HAP-1 (cell line): Measurements from ENCODE around the gene GOLGA8S.
A peak's percentile ranks its signal among the peaks of the same experiment; 100 is the strongest.
"Not testable (repeated sequence)": the region's sequence is repeated elsewhere in the genome, so short reads cannot be mapped to it uniquely, and the experiment has no call there.

Source experiments
- DNase-seq, 2 experiments: peaks; one replicate each; pipeline ENCODE4 v3.0.0-alpha.2; 2016 to 2020; ENCODE audit warnings: low spot score in 2 of 2
- H3K27me3 ChIP-seq: fragments of 250-450 bp; sonication (Bioruptor Pico); 2 replicates; pipeline ENCODE4 v1.5.1; 2020; ENCODE audit warnings: low read depth, mild to moderate bottlenecking, moderate library complexity
- H3K36me3 ChIP-seq: fragments of 250-450 bp; sonication (Bioruptor Pico); replicated peaks from 2 replicates; pipeline ENCODE4 v1.5.1; 2020; ENCODE audit warnings: mild to moderate bottlenecking
- H3K4me1 ChIP-seq: fragments of 250-450 bp; sonication (Bioruptor Pico); 2 replicates; pipeline ENCODE4 v1.5.1; 2020; ENCODE audit warnings: mild to moderate bottlenecking
- H3K4me3 ChIP-seq: fragments of 250-450 bp; sonication (Bioruptor Pico); 2 replicates; pipeline ENCODE4 v1.5.1; 2020; ENCODE audit warnings: mild to moderate bottlenecking, moderate library complexity
- H3K9me3 ChIP-seq: fragments of 250-450 bp; sonication (Bioruptor Pico); 2 replicates; pipeline ENCODE4 v1.5.1; 2020; ENCODE audit warnings: mild to moderate bottlenecking, moderate library complexity
- in situ Hi-C: fragments of 300-500 bp; cut with MboI; formaldehyde crosslinking; loops from 3 replicates; pipeline ENCODE4 v1.14.3; 2020; ENCODE audit warnings: low sequenced_read_pairs, inconsistent platforms, mixed read lengths

GOLGA8S gene, protein sequence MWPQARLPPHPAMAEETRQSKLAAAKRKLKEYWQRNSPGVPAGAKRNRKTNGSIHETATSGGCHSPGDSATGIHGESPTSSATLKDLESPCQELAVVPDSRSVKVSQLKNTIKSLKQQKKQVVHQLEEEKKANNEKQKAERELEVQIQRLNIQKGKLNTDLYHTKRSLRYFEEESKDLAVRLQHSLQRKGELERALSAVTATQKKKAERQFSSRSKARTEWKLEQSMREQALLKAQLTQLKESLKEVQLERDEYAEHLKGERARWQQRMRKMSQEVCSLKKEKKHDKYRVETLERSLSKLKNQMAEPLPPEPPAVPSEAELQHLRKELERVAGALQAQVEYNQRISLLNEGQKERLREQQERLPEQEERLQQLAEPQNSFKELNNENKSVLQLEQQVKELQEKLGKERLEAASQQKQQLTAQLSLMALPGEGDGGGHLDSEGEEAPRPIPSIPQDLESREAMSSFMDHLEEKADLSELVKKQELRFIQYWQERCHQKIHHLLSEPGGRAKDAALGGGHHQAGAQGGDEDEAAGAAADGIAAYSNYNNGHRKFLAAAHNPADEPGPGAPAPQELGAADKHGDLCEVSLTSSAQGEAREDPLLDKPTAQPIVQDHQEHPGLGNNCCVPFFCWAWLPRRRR

DNA sequence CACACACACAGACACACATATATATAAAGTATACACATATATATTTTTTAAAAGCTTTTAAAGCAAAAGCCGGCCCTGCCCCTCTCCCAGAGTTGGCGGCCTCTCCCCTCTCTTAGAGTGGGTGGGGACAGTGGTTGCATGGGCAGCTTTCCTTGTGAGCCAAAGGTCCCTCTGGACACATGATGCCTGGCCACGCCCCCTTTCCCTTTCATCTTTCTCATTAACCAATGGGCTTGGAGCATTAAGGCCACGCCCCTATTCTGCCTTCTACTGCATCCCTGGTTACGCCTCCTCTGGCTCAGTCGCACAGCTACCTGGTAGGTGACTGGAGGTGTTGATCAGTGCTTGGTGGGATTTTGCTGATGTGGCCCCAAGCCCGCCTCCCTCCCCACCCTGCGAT lies at the start of gene GOLGA8S:
GOLGA8S (plus strand) TSS at position 301 of the 400 bp plus-strand sequence; CDS start at position 363, 62 bp downstream.
- in situ Hi-C loops, H3K36me3 ChIP-seq, DNase-seq, H3K4me1 ChIP-seq, H3K27me3 ChIP-seq, H3K9me3 ChIP-seq, H3K4me3 ChIP-seq: not testable (repeated sequence)

DNA sequence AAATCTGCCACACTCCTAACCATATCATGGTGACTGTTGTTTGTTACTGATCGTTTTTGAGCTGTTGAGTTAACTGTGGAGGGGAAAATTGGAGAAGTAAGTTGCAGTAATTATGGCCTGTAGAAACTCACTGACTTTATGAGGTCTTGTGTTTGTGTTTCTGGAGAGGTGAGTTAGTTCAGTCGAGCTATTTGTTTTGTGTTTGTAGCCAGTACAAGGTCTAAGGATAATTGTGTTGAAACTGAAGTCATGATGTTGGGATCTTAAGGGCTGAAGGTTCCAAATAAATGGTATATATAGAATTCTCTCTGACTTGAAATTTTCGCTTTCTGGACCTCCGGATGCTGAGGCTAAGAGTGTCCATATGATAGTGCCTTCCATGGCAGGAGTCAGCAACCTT lies 49.7 kb upstream of the GOLGA8S start:
- H3K27me3 ChIP-seq, in situ Hi-C loops, DNase-seq, H3K4me1 ChIP-seq, H3K9me3 ChIP-seq: not testable (repeated sequence)
- peaks cover 11% of the 10 kb centered on the region for H3K36me3 ChIP-seq
- peak overlapping the region; percentile 41 for H3K4me3 ChIP-seq

DNA sequence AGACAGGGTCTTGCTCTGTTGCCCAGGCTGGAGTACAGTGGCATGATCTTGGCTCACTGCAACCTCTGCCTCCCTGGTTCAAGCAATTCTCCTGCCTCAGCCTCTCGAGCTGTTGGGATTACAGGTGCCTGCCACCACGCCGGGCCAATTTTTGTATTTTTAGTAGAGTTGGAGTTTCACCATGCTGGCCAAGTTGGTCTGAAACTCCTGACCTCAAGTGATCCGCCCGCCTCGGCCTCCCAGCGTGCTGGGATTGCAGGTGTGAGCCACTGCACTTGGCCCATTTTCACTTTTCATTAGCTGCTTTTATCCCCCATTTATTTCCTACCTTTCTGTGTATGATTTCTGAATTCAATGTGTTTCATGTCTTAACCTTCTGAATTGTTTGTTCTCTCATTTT lies 48.6 kb upstream of the GOLGA8S start:
- in situ Hi-C loops, DNase-seq: not testable (repeated sequence)

DNA sequence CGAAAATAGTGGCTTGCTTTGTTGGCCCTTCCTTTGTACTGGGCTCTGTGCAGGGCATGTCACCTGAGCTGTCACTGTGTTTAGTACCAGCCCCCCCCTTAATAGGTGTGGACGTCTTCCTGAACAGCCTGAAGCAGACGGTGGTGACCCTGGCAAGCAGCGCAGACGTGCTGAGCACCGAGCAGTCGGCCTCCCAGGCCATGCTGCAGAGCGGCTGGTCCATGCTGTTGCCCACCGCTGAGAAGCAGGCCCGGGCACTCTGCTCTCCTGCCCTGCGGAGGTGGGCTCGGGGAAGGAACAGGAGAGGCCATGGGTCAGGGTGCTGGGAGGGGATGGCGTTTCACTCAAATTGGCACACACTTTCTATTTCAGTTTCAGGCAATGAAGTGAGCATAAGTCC lies 43.3 kb upstream of the GOLGA8S start:
- in situ Hi-C loops, H3K9me3 ChIP-seq, H3K4me1 ChIP-seq, H3K4me3 ChIP-seq, H3K27me3 ChIP-seq, DNase-seq: not testable (repeated sequence)
- H3K36me3 ChIP-seq = peaks cover 17% of the 10 kb centered on the region

More for the DNA sequence above, 48.6 kb upstream of the GOLGA8S start:
- peaks cover 17% of the 10 kb centered on the region for H3K36me3 ChIP-seq
- not testable (repeated sequence) for H3K9me3 ChIP-seq, H3K27me3 ChIP-seq, H3K4me3 ChIP-seq, H3K4me1 ChIP-seq

DNA sequence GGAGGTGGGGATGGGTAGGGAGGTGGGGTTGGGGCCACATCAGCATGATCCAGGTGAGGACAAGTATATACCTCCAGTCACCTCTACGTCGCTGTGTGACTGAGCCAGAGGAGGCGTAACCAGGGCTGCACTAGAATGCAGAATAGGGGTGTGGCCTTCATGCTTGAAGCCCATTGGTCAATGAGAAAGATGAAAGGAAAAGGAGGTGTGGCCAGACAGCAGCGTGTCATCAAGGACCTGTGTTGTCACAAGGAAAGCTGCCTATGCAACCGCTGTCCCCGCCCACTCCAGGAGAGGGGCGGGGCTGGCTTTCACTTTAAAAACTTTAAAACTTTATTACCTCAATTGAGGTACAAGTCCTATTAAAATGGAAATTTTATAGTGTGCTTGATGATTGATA lies 20.5 kb upstream of the GOLGA8S start, which contains the start of gene GOLGA6L26:
GOLGA6L26 (minus strand) TSS at position 101 of the 400 bp plus-strand sequence; CDS start at position 40, 61 bp downstream.
- H3K4me3 ChIP-seq, H3K9me3 ChIP-seq, H3K27me3 ChIP-seq, H3K4me1 ChIP-seq, H3K36me3 ChIP-seq, DNase-seq, in situ Hi-C loops: not testable (repeated sequence)

DNA sequence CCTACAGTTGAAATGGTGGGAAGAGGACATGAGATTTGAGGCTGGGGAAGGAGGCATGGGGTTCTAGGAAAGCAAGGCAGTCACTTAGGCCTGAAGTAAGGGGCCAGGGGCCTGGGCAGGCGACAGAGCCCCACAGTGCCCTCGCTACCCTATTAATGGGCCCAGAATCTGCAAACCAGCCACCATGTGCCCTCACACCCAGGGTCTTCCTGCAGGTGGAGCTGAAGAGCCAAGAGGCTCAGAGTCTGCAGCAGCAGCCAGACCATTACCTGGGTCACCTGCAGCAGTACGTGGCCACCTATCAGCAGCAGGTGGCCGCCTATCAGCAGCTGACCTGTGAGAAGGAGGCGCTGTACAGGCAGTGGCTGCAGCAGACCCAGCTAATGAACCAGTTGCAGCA lies 8.1 kb downstream of the GOLGA8S start:
- H3K36me3 ChIP-seq, H3K9me3 ChIP-seq, H3K27me3 ChIP-seq, H3K4me3 ChIP-seq, in situ Hi-C loops, H3K4me1 ChIP-seq: not testable (repeated sequence)
- peak in 1 of 2 experiments; percentile 24 for DNase-seq

DNA sequence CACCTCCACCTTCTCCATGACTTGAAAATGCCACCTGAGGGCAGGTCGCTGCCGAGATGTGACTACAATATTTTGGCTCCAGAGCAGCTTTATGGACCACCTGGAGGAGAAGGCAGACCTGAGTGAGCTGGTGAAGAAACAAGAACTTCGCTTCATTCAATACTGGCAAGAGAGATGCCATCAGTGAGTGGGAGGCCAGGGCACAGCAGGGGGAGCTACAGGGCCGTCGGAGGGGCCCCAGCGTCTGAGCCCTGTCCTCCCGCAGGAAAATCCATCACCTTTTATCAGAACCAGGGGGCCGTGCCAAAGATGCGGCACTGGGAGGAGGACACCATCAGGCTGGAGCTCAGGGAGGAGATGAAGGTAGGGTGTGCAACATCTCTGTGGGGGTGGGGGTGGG lies 9.7 kb downstream of the GOLGA8S start:
- H3K9me3 ChIP-seq, H3K4me1 ChIP-seq, in situ Hi-C loops, DNase-seq, H3K36me3 ChIP-seq, H3K4me3 ChIP-seq, H3K27me3 ChIP-seq: not testable (repeated sequence)

DNA sequence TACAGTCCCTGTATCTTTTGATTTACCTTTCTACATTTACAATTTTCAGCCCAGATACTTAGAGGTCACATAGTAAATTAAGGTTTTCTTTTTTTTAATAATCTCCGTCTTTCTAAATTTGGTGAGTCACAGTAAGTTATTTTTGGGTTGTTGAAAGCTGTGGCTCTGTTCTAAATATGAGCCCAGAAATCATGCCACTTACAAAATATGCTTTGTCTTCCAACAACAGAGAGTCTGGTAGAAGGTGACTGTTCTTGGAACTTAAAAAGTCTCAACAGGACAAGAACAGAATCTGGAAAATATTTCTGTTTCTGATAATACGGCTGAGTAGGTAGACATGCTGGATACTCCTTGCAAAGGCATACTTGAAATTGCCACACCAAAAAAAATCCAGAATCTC lies 16.0 kb downstream of the GOLGA8S start:
- in situ Hi-C loops = no loop called here
- DNase-seq = no peak

DNA sequence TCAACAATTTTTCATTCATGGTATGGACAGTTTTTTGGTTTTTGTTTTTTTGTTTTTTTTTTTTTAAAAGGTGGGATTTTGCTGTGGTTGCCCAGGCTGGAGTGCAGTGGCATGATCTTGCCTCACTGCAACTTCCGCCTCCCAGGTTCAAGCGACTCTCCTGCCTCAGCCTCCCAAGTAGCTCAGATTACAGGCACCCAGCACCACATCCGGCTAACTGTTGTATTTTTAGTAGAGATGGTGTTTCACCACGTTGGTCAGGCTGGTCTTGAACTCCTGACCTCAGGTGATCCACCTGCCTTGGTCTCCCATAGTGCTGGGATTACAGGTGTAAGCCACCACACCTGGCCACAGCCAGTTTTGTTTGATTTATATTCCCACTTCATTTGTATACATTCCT lies 16.6 kb downstream of the GOLGA8S start:
- in situ Hi-C loops, H3K4me1 ChIP-seq, H3K4me3 ChIP-seq: not testable (repeated sequence)

More for the DNA sequence above, 16.0 kb downstream of the GOLGA8S start:
- Histone ChIP-seq H3K4me1 (no peaks in the 10 kb centered on the region), H3K27me3 (peaks cover 4% of the 10 kb centered on the region; the same call in 1 of the 2 replicates), H3K4me3 (no peak overlapping the region), H3K36me3 (no peaks in the 10 kb centered on the region), H3K9me3 (no peaks in the 10 kb centered on the region)

DNA sequence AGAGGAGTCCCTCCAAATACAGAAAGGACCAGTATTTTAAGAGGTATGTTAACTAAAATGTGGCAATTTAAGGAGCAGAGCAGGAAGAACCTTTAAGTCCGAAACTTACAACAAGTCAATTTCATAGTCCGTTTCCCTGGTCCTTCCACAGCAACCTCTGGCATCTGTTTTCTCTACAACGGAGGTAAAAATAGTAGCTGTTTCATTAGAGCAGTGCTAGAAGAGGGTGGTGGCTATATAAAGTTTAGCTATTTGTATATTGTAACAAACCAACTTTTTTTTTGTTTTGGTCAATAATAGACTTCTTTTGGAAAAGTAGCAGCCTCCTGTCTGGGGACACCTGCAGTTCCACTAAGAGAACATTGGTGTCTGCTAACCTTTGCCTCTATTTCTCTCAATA lies 17.3 kb downstream of the GOLGA8S start:
- H3K4me3 ChIP-seq, H3K9me3 ChIP-seq, DNase-seq, H3K4me1 ChIP-seq, in situ Hi-C loops, H3K36me3 ChIP-seq, H3K27me3 ChIP-seq: not testable (repeated sequence)

More for the DNA sequence above, 16.6 kb downstream of the GOLGA8S start:
- not testable (repeated sequence) for H3K9me3 ChIP-seq, H3K36me3 ChIP-seq, H3K27me3 ChIP-seq, DNase-seq

DNA sequence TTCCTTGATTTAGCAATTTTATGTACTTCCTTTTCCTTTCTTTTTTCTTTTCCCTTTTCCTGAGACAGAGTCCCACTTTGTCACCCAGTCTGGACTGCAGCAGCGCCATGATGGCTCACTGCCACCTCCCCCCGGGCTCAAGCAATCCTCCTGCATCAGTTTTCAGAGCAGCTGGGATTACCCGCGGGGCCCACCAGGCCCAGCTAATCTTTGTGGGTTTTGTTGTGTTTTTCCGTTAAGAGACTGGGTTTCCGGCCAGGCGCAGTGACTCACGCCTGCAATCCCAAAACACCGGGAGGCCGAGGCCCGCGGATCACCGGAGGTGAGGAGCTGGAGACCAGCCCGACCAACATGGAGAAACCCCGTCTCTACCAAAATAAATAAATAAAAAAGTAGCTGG lies 17.7 kb downstream of the GOLGA8S start:
- H3K36me3 ChIP-seq = no peaks in the 10 kb centered on the region

DNA sequence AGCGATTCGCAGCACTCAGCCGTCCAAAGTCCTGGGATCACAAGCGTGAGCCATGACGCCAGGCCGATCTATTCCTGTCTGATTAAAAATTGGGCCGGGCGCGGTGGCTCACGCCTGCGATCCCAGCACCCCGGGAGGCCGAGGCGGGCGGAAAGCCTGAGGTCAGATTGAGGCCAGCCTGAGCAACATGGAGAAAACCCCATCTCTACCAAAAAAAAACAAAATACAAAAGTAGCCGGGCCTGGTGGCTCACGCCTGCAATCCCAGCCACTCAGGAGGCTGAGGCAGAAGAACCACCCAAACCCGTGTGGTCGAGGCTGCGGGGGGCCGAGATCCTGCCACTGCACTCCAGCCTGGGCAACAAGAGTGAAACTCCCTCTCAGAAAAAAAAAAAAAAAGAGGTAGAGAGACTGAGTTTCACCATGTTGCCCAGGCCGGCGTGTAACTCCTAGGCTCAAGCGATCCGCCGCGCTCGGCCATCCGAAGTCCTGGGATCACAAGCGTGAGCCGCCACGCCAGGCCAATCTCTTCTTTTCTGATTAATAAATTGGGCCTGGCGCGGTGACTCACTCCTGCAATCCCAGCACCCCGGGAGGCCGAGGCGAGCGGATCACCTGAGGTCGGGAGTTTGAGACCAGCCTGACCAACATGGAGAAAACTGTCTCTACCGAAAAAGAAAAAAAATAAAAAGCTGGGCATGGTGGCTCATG lies 18.5 kb downstream of the GOLGA8S start:
- in situ Hi-C loops, H3K36me3 ChIP-seq, H3K4me3 ChIP-seq, DNase-seq, H3K27me3 ChIP-seq, H3K9me3 ChIP-seq, H3K4me1 ChIP-seq: not testable (repeated sequence)

More for the DNA sequence above, 17.7 kb downstream of the GOLGA8S start:
- in situ Hi-C loops = no loop called here
- H3K4me3 ChIP-seq = no peak overlapping the region
- no peaks in the 10 kb centered on the region for H3K9me3 ChIP-seq
- no peak for DNase-seq
- H3K27me3 ChIP-seq = peaks cover 4% of the 10 kb centered on the region; the same call in 1 of the 2 replicates
- no peaks in the 10 kb centered on the region for H3K4me1 ChIP-seq

DNA sequence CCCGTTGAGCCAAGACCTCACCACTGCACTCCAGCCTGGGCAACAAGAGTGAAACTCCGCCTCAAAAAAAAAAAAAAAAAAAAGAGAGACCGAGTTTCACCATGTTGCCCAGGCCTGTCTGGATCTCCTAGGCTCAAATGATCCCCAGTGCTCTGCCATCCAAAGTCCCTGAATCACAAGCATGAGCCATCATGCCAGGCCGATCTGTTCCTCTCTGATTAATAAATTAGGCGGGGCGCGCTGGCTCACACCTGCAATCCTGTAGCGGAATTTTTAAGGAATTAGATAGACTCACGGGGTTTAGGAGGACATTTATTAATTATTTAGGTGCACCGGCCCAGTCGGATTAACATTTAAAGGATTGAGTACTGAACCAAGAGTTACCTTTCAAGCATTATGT lies 19.7 kb downstream of the GOLGA8S start:
- H3K27me3 ChIP-seq, H3K36me3 ChIP-seq, in situ Hi-C loops, DNase-seq, H3K9me3 ChIP-seq, H3K4me3 ChIP-seq, H3K4me1 ChIP-seq: not testable (repeated sequence)

DNA sequence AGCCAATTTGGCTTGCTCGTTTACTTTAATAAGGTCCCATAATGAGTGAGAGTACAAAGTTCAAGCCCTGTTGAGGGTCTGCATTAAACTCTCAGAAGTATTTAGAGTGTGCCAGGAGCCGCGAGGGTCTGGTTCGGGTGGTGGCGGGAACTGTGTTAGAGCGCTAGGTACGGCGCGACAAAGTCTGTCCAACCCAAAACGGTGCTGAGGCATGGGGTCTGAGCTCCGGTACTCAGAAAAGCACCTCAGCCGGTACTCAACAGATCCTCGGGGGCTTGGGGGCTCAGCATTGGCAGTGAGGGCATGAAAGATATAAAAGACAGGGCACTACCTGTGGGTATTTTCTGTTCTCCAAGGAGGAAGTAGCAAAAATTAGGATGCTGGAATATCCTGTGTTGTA lies 24.4 kb downstream of the GOLGA8S start:
- in situ Hi-C loops, DNase-seq, H3K36me3 ChIP-seq: not testable (repeated sequence)

More for the DNA sequence above, 24.4 kb downstream of the GOLGA8S start:
- not testable (repeated sequence) for H3K9me3 ChIP-seq, H3K4me3 ChIP-seq, H3K27me3 ChIP-seq, H3K4me1 ChIP-seq
